Liver (tissue), 5 donors: ENCODE measurements around the gene ST3GAL5. TPM values are rescaled to one million over a fixed set of nuclear protein-coding genes. Genes with fewer than 3 reads are reported as not detected.

ENCODE experiments used
- polyA plus RNA-seq, 2 donors: library from polyadenylated mRNA; stranded (reverse) in 1 of 2; unstranded in 1 of 2; fragments of 200-250 nt in 1 of 2; fragments of >200 nt in 1 of 2; fragmentation: Nextera tagmentation in 1 of 2; extraction: Ambion mirVana in 1 of 2; gene quantifications; one replicate each; pipeline versions ENCODE4 v1.2.1 to v1.2.3, GENCODE V29; 2013 to 2015
- small RNA-seq: library from RNA; depleted of rRNA; stranded (forward); fragments of <200 nt; gene quantifications from one replicate; pipeline ENCODE3, GENCODE V24; 2014
- total RNA-seq, 2 donors: library from RNA; depleted of rRNA; stranded (reverse); fragments of >200 nt; gene quantifications; one replicate each; pipeline ENCODE4 v1.2.3, GENCODE V29; 2014
- donor health status: healthy.
- donor health status: healthy.
- donor health status: healthy.

ST3GAL5 gene
- total and polyA plus RNA-seq, 4 donors = 4.5 to 17.0 (median 9.0) TPM

Small RNAs within 50 kb of the gene (small RNA-seq; reads per million reads assigned to genes)
- gene RN7SKP83 = not detected

Other genes with a start within 250 kb of the ST3GAL5 start
- not detected for gene SFTPB, start 220.8 kb downstream of the ST3GAL5 start, total RNA-seq
- not detected for gene SFTPB, start 220.8 kb downstream of the ST3GAL5 start, polyA plus RNA-seq
- gene GNLY, start 194.6 kb downstream of the ST3GAL5 start, total RNA-seq = under 1 TPM in 1 of 2 donors, not detected in 1; 0.75 TPM
- 1 to 10 TPM; 1.3 to 4.8 TPM for gene GNLY, start 194.6 kb downstream of the ST3GAL5 start, polyA plus RNA-seq
- gene ATOH8, start 135.0 kb downstream of the ST3GAL5 start, total RNA-seq = 10 to 100 TPM in 1 of 2 donors, under 1 TPM in 1; 0.33 to 37.7 TPM
- 10 to 100 TPM; 20.4 to 33.2 TPM for gene ATOH8, start 135.0 kb downstream of the ST3GAL5 start, polyA plus RNA-seq
- gene POLR1A, start 216.9 kb upstream of the ST3GAL5 start, total RNA-seq = 10 to 100 TPM in 1 of 2 donors, 1 to 10 TPM in 1; 7.5 to 12.3 TPM
- 1 to 10 TPM; 3.2 to 4.7 TPM for gene POLR1A, start 216.9 kb upstream of the ST3GAL5 start, polyA plus RNA-seq
- gene PTCD3, start 217.2 kb upstream of the ST3GAL5 start, total RNA-seq = 10 to 100 TPM; 53.6 to 74.6 TPM
- gene PTCD3, start 217.2 kb upstream of the ST3GAL5 start, polyA plus RNA-seq = 10 to 100 TPM; 25.5 to 36.7 TPM